GM20431 (cell line): ENCODE results near the gene ZNF526.

ENCODE experiments used
- in situ Hi-C: fragments of 300-500 bp; cut with MseI, MboI; formaldehyde crosslinking; loops from one replicate; pipeline ENCODE4 v1.15.0; 2020; ENCODE audit warnings: low sequenced_read_pairs; ENCODE audit not compliant: unreplicated experiment

The ZNF526 gene

GRCh38 chr19:42217520-42218437 lies 2.3 kb upstream of the ZNF526 start, which contains the start of gene DEDD2:
Gene DEDD2, minus strand, starts transcription at chr19:42217677. Its CDS starts 670 bp downstream, at chr19:42217007.
- in situ Hi-C loops = no loop called here

- in situ Hi-C loops = no loop called here
Observed at GRCh38 chr19:42220751-42221097, 612 bp downstream of the ZNF526 start.

GRCh38 chr19:42224940-42225717 lies 5.0 kb downstream of the ZNF526 start:
- in situ Hi-C loops = no loop called here

GRCh38 chr19:42225718-42226292 lies 5.7 kb downstream of the ZNF526 start:
- in situ Hi-C loops = no loop called here

GRCh38 chr19:42226886-42227285 lies 6.8 kb downstream of the ZNF526 start:
- in situ Hi-C loops = no loop called here

GRCh38 chr19:42228641-42229040 lies 8.5 kb downstream of the ZNF526 start:
- in situ Hi-C loops = no loop called here

GRCh38 chr19:42229301-42229854 lies 9.3 kb downstream of the ZNF526 start:
- in situ Hi-C loops = no loop called here

- in situ Hi-C loops = no loop called here
Observed at GRCh38 chr19:42229855-42230351, 9.8 kb downstream of the ZNF526 start.

GRCh38 chr19:42230571-42230970 lies 10.5 kb downstream of the ZNF526 start:
- in situ Hi-C loops = no loop called here

- in situ Hi-C loops = no loop called here
Observed at GRCh38 chr19:42232435-42232834, 12.3 kb downstream of the ZNF526 start.

GRCh38 chr19:42233106-42233505 lies 13.0 kb downstream of the ZNF526 start:
- in situ Hi-C loops = no loop called here

- in situ Hi-C loops = no loop called here
Observed at GRCh38 chr19:42233678-42234292, 13.7 kb downstream of the ZNF526 start.

- in situ Hi-C loops = no loop called here
Observed at GRCh38 chr19:42234364-42234763, 14.3 kb downstream of the ZNF526 start.

- in situ Hi-C loops = no loop called here
Observed at GRCh38 chr19:42235181-42235580, 15.1 kb downstream of the ZNF526 start.

GRCh38 chr19:42239544-42240220 lies 19.6 kb downstream of the ZNF526 start:
- in situ Hi-C loops = no loop called here

- in situ Hi-C loops = no loop called here
Observed at GRCh38 chr19:42241279-42241678, 21.2 kb downstream of the ZNF526 start.

- in situ Hi-C loops = no loop called here
Observed at GRCh38 chr19:42242069-42242511, 22.0 kb downstream of the ZNF526 start.

GRCh38 chr19:42242512-42243409 lies 22.6 kb downstream of the ZNF526 start, which contains the start of gene GSK3A:
Gene GSK3A, minus strand, starts transcription at chr19:42242602. Its CDS starts 137 bp downstream, at chr19:42242465.
- in situ Hi-C loops = no loop called here
